Measurements from ENCODE around the gene OR2A25. TPM values are rescaled to one million over a fixed set of nuclear protein-coding genes. Genes with fewer than 3 reads are reported as not detected.

Gene OR2A25
- not detected in 2 replicates for polyA plus RNA-seq (2012; rRNA removed)
- polyA plus RNA-seq (2012; cell fraction: cytosol; rRNA removed), result not detected in 2 replicates
- polyA plus RNA-seq (2012; cell fraction: nucleus; rRNA removed), result not detected in 2 replicates

- H3K9ac ChIP-seq, result no peak within 1 kb of the TSS
- H3F3A ChIP-seq (replicated peaks; ENCODE audit: insufficient read depth), result no peaks in the 10 kb centered on the region
- WGBS (ENCODE audit: low lambda C conversion rate), result 0% methylated on average over 1 of the region's 1 CpG
- H4K20me1 ChIP-seq (ENCODE audit: insufficient read depth), result no peaks in the 10 kb centered on the region
- H2AFZ ChIP-seq (ENCODE audit: low read depth), result no peak within 1 kb of the TSS
- H3K4me2 ChIP-seq, result no peak within 1 kb of the TSS
- H3K27ac ChIP-seq (ENCODE audit: low read depth in 2 of 2, low read length in 1 of 2), result no peak within 1 kb of the TSS
- no peaks in the 10 kb centered on the region for H3K79me2 ChIP-seq (ENCODE audit: insufficient read depth)
- no peaks in the 10 kb centered on the region for H3K4me1 ChIP-seq (ENCODE audit: control insufficient read depth in 1 of 2, insufficient read depth in 2 of 2, low read depth in 1 of 2, low read length in 1 of 2)
- no peaks in the 10 kb centered on the region for H3K36me3 ChIP-seq (replicated peaks in 1 of 2; ENCODE audit: control insufficient read depth in 1 of 2, insufficient read depth in 2 of 2, low read length in 1 of 2)
- DNase-seq, result no peak
- no peak for TF ChIP-seq RFX5 (IDR thresholded peaks at IDR 0.05; ENCODE audit: low read length)
- no peak for TF ChIP-seq EZH2phosphoT487 (IDR thresholded peaks at IDR 0.05; ENCODE audit: borderline replicate concordance, low read depth)
- TF ChIP-seq FOXM1 (IDR thresholded peaks at IDR 0.05; ENCODE audit: low read depth), result no peak
- no peak for TF ChIP-seq ELF1 (IDR thresholded peaks at IDR 0.05)
- TF ChIP-seq USF1 (IDR thresholded peaks at IDR 0.05; ENCODE audit: borderline replicate concordance, low read depth), result no peak
- H3K27me3 ChIP-seq (ENCODE audit: insufficient read depth), result peaks cover 14% of the 10 kb centered on the region; the same call in 1 of the 2 replicates
- H3K4me3 ChIP-seq (ENCODE audit: low read depth in 2 of 2, low read length in 1 of 2), result no peak within 1 kb of the TSS
- H3K9me2 ChIP-seq, result no peaks in the 10 kb centered on the region
- ChIA-PET POLR2A (no interaction called here), CTCF (no interaction called here)
- no peaks in the 10 kb centered on the region for H3K9me3 ChIP-seq
Observed at GRCh38 chr7:144069511-144069910, at the start of gene OR2A25. Gene OR2A25 (plus strand): TSS chr7:144069811. CDS start chr7:144074220, 4,409 bp downstream.

DNA sequence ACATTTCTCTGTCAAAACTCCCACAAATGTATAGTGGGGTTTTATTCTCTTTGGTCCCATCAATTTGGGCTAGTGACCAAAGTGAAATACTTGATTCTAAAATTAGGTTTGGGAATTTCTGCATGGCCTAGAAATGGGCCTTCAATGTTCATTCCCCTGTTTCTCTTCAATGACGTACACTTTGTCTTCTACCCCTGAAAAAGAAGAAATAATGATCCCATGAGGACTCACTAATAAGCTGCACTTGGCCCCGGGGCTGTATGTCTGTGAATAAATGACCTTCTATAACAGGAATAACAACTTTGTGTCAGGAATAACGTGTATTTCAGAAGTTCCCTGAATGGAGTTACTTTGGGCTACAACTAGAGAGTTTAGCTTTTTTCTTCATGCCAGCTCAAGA lies 49.3 kb upstream of the OR2A25 start:
- Histone ChIP-seq H3K9me2 (no peaks in the 10 kb centered on the region), H3K4me3 (ENCODE audit: low read depth in 2 of 2, low read length in 1 of 2) (no peak overlapping the region), H3K36me3 (replicated peaks in 1 of 2; ENCODE audit: control insufficient read depth in 1 of 2, insufficient read depth in 2 of 2, low read length in 1 of 2) (no peaks in the 10 kb centered on the region), H3K4me2 (no peak overlapping the region), H3K9ac (no peak overlapping the region), H3K79me2 (ENCODE audit: insufficient read depth) (no peaks in the 10 kb centered on the region), H3K9me3 (no peaks in the 10 kb centered on the region), H3K4me1 (ENCODE audit: control insufficient read depth in 1 of 2, insufficient read depth in 2 of 2, low read depth in 1 of 2, low read length in 1 of 2) (0 out of 4 replicates have a peak, but pooled peaks cover 0 to 6% of the 10 kb centered on the region in 2 experiments), H4K20me1 (ENCODE audit: insufficient read depth) (no peaks in the 10 kb centered on the region), H2AFZ (ENCODE audit: low read depth) (no peak overlapping the region), H3F3A (replicated peaks; ENCODE audit: insufficient read depth) (peaks cover 6% of the 10 kb centered on the region), H3K27ac (ENCODE audit: low read depth in 2 of 2, low read length in 1 of 2) (no peak overlapping the region), H3K27me3 (ENCODE audit: insufficient read depth) (no peaks in the 10 kb centered on the region; the same call in 1 of the 2 replicates)
- WGBS (ENCODE audit: low lambda C conversion rate), result 28% methylated on average over 3 of the region's 3 CpGs
- TF ChIP-seq FOXM1 (IDR thresholded peaks at IDR 0.05; ENCODE audit: low read depth), result no peak
- no peak for TF ChIP-seq MXI1 (IDR thresholded peaks at IDR 0.05; ENCODE audit: low read depth, low read length)
- no peak for TF ChIP-seq USF1 (IDR thresholded peaks at IDR 0.05; ENCODE audit: borderline replicate concordance, low read depth)
- no peak for TF ChIP-seq RAD21 (IDR thresholded peaks at IDR 0.05; ENCODE audit: low read length)
- TF ChIP-seq, protein P1, sequence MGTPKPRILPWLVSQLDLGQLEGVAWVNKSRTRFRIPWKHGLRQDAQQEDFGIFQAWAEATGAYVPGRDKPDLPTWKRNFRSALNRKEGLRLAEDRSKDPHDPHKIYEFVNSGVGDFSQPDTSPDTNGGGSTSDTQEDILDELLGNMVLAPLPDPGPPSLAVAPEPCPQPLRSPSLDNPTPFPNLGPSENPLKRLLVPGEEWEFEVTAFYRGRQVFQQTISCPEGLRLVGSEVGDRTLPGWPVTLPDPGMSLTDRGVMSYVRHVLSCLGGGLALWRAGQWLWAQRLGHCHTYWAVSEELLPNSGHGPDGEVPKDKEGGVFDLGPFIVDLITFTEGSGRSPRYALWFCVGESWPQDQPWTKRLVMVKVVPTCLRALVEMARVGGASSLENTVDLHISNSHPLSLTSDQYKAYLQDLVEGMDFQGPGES (IDR thresholded peaks at IDR 0.05; ENCODE audit: low read depth, low read length), result no peak
- no peak for TF ChIP-seq MEF2A (IDR thresholded peaks at IDR 0.05; ENCODE audit: borderline replicate concordance, low read depth)
- no peak for TF ChIP-seq EP300 (IDR thresholded peaks at IDR 0.05; ENCODE audit: borderline replicate concordance in 1 of 2, low read depth in 1 of 2, low read length in 1 of 2)
- no peak for TF ChIP-seq USF2 (IDR thresholded peaks at IDR 0.05; ENCODE audit: borderline replicate concordance, low read depth, low read length)
- no peak for TF ChIP-seq ELF1 (IDR thresholded peaks at IDR 0.05)
- TF ChIP-seq GABPA (IDR thresholded peaks at IDR 0.05; ENCODE audit: low read depth), result no peak
- TF ChIP-seq SMC3 (IDR thresholded peaks at IDR 0.05; ENCODE audit: low read depth, low read length), result no peak
- TF ChIP-seq NRF1 (IDR thresholded peaks at IDR 0.05; ENCODE audit: low read depth, low read length), result no peak
- no peak for TF ChIP-seq POLR2AphosphoS5 (IDR thresholded peaks at IDR 0.05; ENCODE audit: low read depth, low read length)
- TF ChIP-seq RFX5 (IDR thresholded peaks at IDR 0.05; ENCODE audit: low read length), result no peak
- no peak for TF ChIP-seq FOSL2 (IDR thresholded peaks at IDR 0.05; ENCODE audit: borderline replicate concordance, low read depth)
- no peak for TF ChIP-seq EZH2phosphoT487 (IDR thresholded peaks at IDR 0.05; ENCODE audit: borderline replicate concordance, low read depth)
- TF ChIP-seq RXRA (IDR thresholded peaks at IDR 0.05; ENCODE audit: borderline replicate concordance, low read depth), result no peak
- no peak for TF ChIP-seq GATA2 (CRISPR knock-in tag; IDR thresholded peaks at IDR 0.05)
- no peak for TF ChIP-seq JUND (IDR thresholded peaks at IDR 0.05)
- DNase-seq, result no peak
- CTCF ChIA-PET, result interaction anchor here (0.8 to 1.2 kb wide), 2 partner anchors 8 to 108 kb away, joined by 3 read pairs; no protein-coding TSS in a partner anchor
- POLR2A ChIA-PET, result no interaction called here
